ENCODE results near the gene ATP5MC3.

DNA sequence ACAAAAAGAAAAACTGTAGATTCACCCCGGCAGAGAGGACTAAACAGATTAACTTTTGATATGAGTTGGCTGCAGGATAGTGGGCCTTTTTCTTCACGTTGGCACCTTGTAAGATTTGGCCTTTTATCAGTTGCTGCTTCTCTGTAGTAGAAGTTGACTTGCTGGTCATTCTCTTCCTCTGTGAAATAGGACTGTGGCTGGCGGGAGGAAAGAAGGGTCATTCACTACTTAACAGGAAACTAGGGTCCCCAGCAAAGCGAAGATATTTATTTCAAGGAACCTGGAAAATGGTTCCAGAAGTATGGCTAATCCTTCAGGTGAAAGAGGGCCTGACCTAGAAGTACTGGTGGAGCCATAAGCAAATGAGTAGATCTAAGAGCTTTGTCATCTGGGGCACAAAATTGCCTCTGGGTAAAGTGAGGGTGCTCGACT lies 383 bp upstream of the ATP5MC3 start:
- TF ChIP-seq, protein P1, sequence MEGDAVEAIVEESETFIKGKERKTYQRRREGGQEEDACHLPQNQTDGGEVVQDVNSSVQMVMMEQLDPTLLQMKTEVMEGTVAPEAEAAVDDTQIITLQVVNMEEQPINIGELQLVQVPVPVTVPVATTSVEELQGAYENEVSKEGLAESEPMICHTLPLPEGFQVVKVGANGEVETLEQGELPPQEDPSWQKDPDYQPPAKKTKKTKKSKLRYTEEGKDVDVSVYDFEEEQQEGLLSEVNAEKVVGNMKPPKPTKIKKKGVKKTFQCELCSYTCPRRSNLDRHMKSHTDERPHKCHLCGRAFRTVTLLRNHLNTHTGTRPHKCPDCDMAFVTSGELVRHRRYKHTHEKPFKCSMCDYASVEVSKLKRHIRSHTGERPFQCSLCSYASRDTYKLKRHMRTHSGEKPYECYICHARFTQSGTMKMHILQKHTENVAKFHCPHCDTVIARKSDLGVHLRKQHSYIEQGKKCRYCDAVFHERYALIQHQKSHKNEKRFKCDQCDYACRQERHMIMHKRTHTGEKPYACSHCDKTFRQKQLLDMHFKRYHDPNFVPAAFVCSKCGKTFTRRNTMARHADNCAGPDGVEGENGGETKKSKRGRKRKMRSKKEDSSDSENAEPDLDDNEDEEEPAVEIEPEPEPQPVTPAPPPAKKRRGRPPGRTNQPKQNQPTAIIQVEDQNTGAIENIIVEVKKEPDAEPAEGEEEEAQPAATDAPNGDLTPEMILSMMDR (IDR thresholded peaks at IDR 0.05): no peak
- TF ChIP-seq POLR2AphosphoS5 (IDR thresholded peaks at IDR 0.05; ENCODE audit: low read depth, low read length): no peak
- TF ChIP-seq SIN3A (IDR thresholded peaks at IDR 0.05; ENCODE audit: borderline replicate concordance, insufficient read depth, low read depth, low read length): no peak
- TF ChIP-seq, protein P2, sequence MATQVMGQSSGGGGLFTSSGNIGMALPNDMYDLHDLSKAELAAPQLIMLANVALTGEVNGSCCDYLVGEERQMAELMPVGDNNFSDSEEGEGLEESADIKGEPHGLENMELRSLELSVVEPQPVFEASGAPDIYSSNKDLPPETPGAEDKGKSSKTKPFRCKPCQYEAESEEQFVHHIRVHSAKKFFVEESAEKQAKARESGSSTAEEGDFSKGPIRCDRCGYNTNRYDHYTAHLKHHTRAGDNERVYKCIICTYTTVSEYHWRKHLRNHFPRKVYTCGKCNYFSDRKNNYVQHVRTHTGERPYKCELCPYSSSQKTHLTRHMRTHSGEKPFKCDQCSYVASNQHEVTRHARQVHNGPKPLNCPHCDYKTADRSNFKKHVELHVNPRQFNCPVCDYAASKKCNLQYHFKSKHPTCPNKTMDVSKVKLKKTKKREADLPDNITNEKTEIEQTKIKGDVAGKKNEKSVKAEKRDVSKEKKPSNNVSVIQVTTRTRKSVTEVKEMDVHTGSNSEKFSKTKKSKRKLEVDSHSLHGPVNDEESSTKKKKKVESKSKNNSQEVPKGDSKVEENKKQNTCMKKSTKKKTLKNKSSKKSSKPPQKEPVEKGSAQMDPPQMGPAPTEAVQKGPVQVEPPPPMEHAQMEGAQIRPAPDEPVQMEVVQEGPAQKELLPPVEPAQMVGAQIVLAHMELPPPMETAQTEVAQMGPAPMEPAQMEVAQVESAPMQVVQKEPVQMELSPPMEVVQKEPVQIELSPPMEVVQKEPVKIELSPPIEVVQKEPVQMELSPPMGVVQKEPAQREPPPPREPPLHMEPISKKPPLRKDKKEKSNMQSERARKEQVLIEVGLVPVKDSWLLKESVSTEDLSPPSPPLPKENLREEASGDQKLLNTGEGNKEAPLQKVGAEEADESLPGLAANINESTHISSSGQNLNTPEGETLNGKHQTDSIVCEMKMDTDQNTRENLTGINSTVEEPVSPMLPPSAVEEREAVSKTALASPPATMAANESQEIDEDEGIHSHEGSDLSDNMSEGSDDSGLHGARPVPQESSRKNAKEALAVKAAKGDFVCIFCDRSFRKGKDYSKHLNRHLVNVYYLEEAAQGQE (IDR thresholded peaks at IDR 0.05; ENCODE audit: insufficient read depth in 1 of 2, low read depth in 2 of 2, low read length in 1 of 2): no peak
- TF ChIP-seq TCF7L2 (IDR thresholded peaks at IDR 0.05; ENCODE audit: low read depth, low read length): no peak
